Colonic mucosa (tissue), 4 donors: Measurements from ENCODE around the gene SRSF12. TPM values are rescaled to one million over a fixed set of nuclear protein-coding genes. Genes with fewer than 3 reads are reported as not detected.

Source experiments
- DNase-seq: peaks from one replicate; pipeline ENCODE4 v3.0.0-alpha.2; 2020
- H3K27ac ChIP-seq: fragments of 200-600 bp; one replicate; pipeline ENCODE4 v1.8.0; 2021
- H3K27me3 ChIP-seq: fragments of 200-600 bp; one replicate; pipeline ENCODE4 v1.8.0; 2021
- H3K36me3 ChIP-seq: fragments of 200-600 bp; one replicate; pipeline ENCODE4 v1.8.0; 2021
- H3K4me1 ChIP-seq: fragments of 200-600 bp; one replicate; pipeline ENCODE4 v1.8.0; 2021; ENCODE audit warnings: mild to moderate bottlenecking
- H3K4me3 ChIP-seq: fragments of 200-600 bp; one replicate; pipeline ENCODE4 v1.8.0; 2021
- H3K9ac ChIP-seq, 2 donors: one replicate each; pipeline ENCODE4 v1.7.0; 2013; ENCODE audit warnings: control low read depth in 2 of 2, low read depth in 2 of 2, low read length in 2 of 2
- H3K9me3 ChIP-seq: fragments of 200-600 bp; one replicate; pipeline ENCODE4 v1.8.0; 2021
- CTCF ChIP-seq: fragments of 200-600 bp; IDR thresholded peaks from one replicate; pipeline ENCODE4 v1.8.0; 2022; ENCODE audit warnings: antibody characterized with exemption, mild to moderate bottlenecking
- intact Hi-C: fragments of 100-400 bp; cut with DNase I; formaldehyde crosslinking; loops from one replicate; pipeline ENCODE4 v1.14.1; 2022
- total RNA-seq, 2 donors: library from RNA; stranded (reverse); fragmentation: NEBNext Ultra II Directional in 1 of 2; extraction: Animal tissue kit (Norgen Biotek cat#: 25700) in 1 of 2; gene quantifications; one replicate each; pipeline ENCODE4 v1.2.1, GENCODE V29; 2021
- donor health status: healthy.
- donor health status: DM: no; HTN: no; CAD: no.
- donor health status: DM: no; HTN: no; CAD: no.

Gene SRSF12
- total RNA-seq, 2 donors from 2014 or later, result 0.35 TPM; not detected in 1

- no peak for TF ChIP-seq CTCF
- H3K27ac ChIP-seq, result no peak overlapping the region
- H3K27me3 ChIP-seq, result no peaks in the 10 kb centered on the region
- intact Hi-C loops, result no loop called here
- no peak overlapping the region for H3K9ac ChIP-seq
- no peak overlapping the region for H3K4me3 ChIP-seq
- no peaks in the 10 kb centered on the region for H3K9me3 ChIP-seq
- no peaks in the 10 kb centered on the region for H3K36me3 ChIP-seq
- no peak for DNase-seq
- H3K4me1 ChIP-seq, result no peaks in the 10 kb centered on the region
Measured at GRCh38 chr6:89050155-89050554, 67.7 kb downstream of the SRSF12 start.

- Histone ChIP-seq H3K9me3 (no peaks in the 10 kb centered on the region), H3K27ac (no peak overlapping the region), H3K4me1 (no peaks in the 10 kb centered on the region), H3K9ac (no peak overlapping the region), H3K36me3 (no peaks in the 10 kb centered on the region), H3K4me3 (no peak overlapping the region), H3K27me3 (no peaks in the 10 kb centered on the region)
- TF ChIP-seq CTCF, result no peak
- intact Hi-C loops, result no loop called here
- DNase-seq, result no peak
Measured at GRCh38 chr6:89048985-89049384, 68.9 kb downstream of the SRSF12 start.

- Histone ChIP-seq H3K27me3 (no peaks in the 10 kb centered on the region), H3K27ac (no peak overlapping the region), H3K4me3 (no peak overlapping the region), H3K4me1 (no peaks in the 10 kb centered on the region), H3K36me3 (no peaks in the 10 kb centered on the region), H3K9me3 (no peaks in the 10 kb centered on the region), H3K9ac (no peak overlapping the region)
- no peak for DNase-seq
- TF ChIP-seq CTCF, result no peak
- intact Hi-C loops, result no loop called here
Measured at GRCh38 chr6:89048288-89048923, 69.5 kb downstream of the SRSF12 start.

- H3K36me3 ChIP-seq, result no peaks in the 10 kb centered on the region
- no peaks in the 10 kb centered on the region for H3K4me1 ChIP-seq
- H3K4me3 ChIP-seq, result no peak overlapping the region
- no peak for DNase-seq
- intact Hi-C loops, result no loop called here
- TF ChIP-seq CTCF, result no peak
- H3K9me3 ChIP-seq, result no peaks in the 10 kb centered on the region
- H3K27ac ChIP-seq, result no peak overlapping the region
- no peaks in the 10 kb centered on the region for H3K27me3 ChIP-seq
- no peak overlapping the region for H3K9ac ChIP-seq
Measured at GRCh38 chr6:89047473-89047872, 70.4 kb downstream of the SRSF12 start.

Other genes starting within 250 kb of the SRSF12 start
- 10 to 100 TPM in 1 of 2 donors, 1 to 10 TPM in 1; 7.8 to 11.4 TPM for gene RNGTT, start 154.5 kb downstream of the SRSF12 start, total RNA-seq
- gene PNRC1, start 37.3 kb downstream of the SRSF12 start, total RNA-seq, result 100 to 1,000 TPM in 1 of 2 donors, 10 to 100 TPM in 1; 47.8 to 143 TPM
- gene PM20D2, start 28.0 kb upstream of the SRSF12 start, total RNA-seq, result 10 to 100 TPM; 19.2 to 24.2 TPM
- gene GABRR1, start 99.3 kb upstream of the SRSF12 start, total RNA-seq, result under 1 TPM in 1 of 2 donors, not detected in 1; 0.21 TPM
- under 1 TPM; 0.48 to 0.49 TPM for gene GABRR2, start 197.2 kb upstream of the SRSF12 start, total RNA-seq
- gene UBE2J1, start 234.7 kb upstream of the SRSF12 start, total RNA-seq, result 10 to 100 TPM; 32.1 to 57.2 TPM